Measurements from ENCODE around the gene RO60. TPM values are rescaled to one million over a fixed set of nuclear protein-coding genes. Genes with fewer than 3 reads are reported as not detected.
A peak's percentile ranks its signal among the peaks of the same experiment; 100 is the strongest.

The RO60 gene
- total RNA-seq, 6 experiments from 2014 or later, result 21.3 to 35.9 (median 25.5) TPM

- no peak overlapping the region for H3K4me3 ChIP-seq
- ATAC-seq (no peak), DNase-seq (no peak)
- H3K9me3 ChIP-seq, result no peaks in the 10 kb centered on the region
- no peaks in the 10 kb centered on the region for H3K27me3 ChIP-seq
- TF ChIP-seq CTCF (IDR thresholded peaks at IDR 0.05) (no peak), POLR2A (IDR thresholded peaks at IDR 0.05) (no peak)
- H3K27ac ChIP-seq, result no peak overlapping the region
- intact Hi-C loops (cut with DNase I), result no loop called here
- H3K4me1 ChIP-seq, result no peaks in the 10 kb centered on the region
- WGBS (ENCODE audit: insufficient coverage, low coverage, low lambda C conversion rate, missing lambda C conversion rate), result 91% methylated on average over 6 of the region's 6 CpGs
- peaks cover 0 to 42% (median 11%) of the 10 kb centered on the region in 4 donors for H3K36me3 ChIP-seq
Measured at GRCh38 chr1:193083365-193084088, 24.1 kb downstream of the RO60 start.

- DNase-seq, result no peak
- ATAC-seq, result no peak
- Histone ChIP-seq H3K4me1 (no peaks in the 10 kb centered on the region), H3K4me3 (no peak overlapping the region), H3K27ac (no peak overlapping the region), H3K9me3 (no peaks in the 10 kb centered on the region), H3K36me3 (peaks cover 0 to 42% (median 9%) of the 10 kb centered on the region in 4 donors), H3K27me3 (no peaks in the 10 kb centered on the region)
- 60% methylated on average over 1 of the region's 1 CpG for WGBS (ENCODE audit: insufficient coverage, low coverage, low lambda C conversion rate, missing lambda C conversion rate)
- TF ChIP-seq POLR2A (IDR thresholded peaks at IDR 0.05) (no peak), CTCF (IDR thresholded peaks at IDR 0.05) (no peak)
- intact Hi-C loops (cut with DNase I), result no loop called here
Measured at GRCh38 chr1:193085263-193085662, 25.9 kb downstream of the RO60 start.

- TF ChIP-seq POLR2A (IDR thresholded peaks at IDR 0.05) (no peak), CTCF (IDR thresholded peaks at IDR 0.05) (no peak)
- ATAC-seq (no peak), DNase-seq (no peak)
- Histone ChIP-seq H3K4me3 (no peak overlapping the region), H3K27me3 (no peaks in the 10 kb centered on the region), H3K27ac (no peak overlapping the region), H3K36me3 (peaks cover 0 to 39% (median 9%) of the 10 kb centered on the region in 4 donors), H3K4me1 (no peaks in the 10 kb centered on the region), H3K9me3 (no peaks in the 10 kb centered on the region)
- intact Hi-C loops (cut with DNase I), result no loop called here
- WGBS (ENCODE audit: insufficient coverage, low coverage, low lambda C conversion rate, missing lambda C conversion rate), result 79% methylated on average over 3 of the region's 3 CpGs
Measured at GRCh38 chr1:193086342-193086741, 26.9 kb downstream of the RO60 start.

GRCh38 chr1:193087893-193088292, 28.5 kb downstream of the RO60 start:
- no peak overlapping the region for H3K27ac ChIP-seq
- no peak for TF ChIP-seq CTCF (IDR thresholded peaks at IDR 0.05)
- TF ChIP-seq POLR2A (IDR thresholded peaks at IDR 0.05), result no peak
- WGBS (ENCODE audit: insufficient coverage, low coverage, low lambda C conversion rate, missing lambda C conversion rate), result 60% methylated on average over 3 of the region's 3 CpGs
- ATAC-seq, result peak in 1 of 4 donors; percentile 23
- H3K36me3 ChIP-seq, result peaks cover 0 to 25% (median 6%) of the 10 kb centered on the region in 4 donors
- no peaks in the 10 kb centered on the region for H3K4me1 ChIP-seq
- intact Hi-C loops (cut with DNase I), result no loop called here
- no peaks in the 10 kb centered on the region for H3K27me3 ChIP-seq
- H3K4me3 ChIP-seq, result no peak overlapping the region
- DNase-seq, result no peak
- H3K9me3 ChIP-seq, result no peaks in the 10 kb centered on the region
